Measurements from ENCODE around the gene GPR3.

GPR3 gene

GRCh38 chr1:27392096-27392777 is at the start of gene GPR3:
TSS of gene GPR3 (plus strand) at chr1:27392622. CDS start at chr1:27393799, 1,177 bp downstream.
- peak; percentile 89 for DNase-seq

- peak; percentile 75 for DNase-seq
Measured at GRCh38 chr1:27342778-27343638, 49.4 kb upstream of the GPR3 start.

GRCh38 chr1:27343639-27344025 is 48.8 kb upstream of the GPR3 start:
- DNase-seq: no peak

GRCh38 chr1:27345272-27345671 is 47.1 kb upstream of the GPR3 start:
- DNase-seq: no peak

GRCh38 chr1:27346357-27346756 is 46.1 kb upstream of the GPR3 start:
- no peak for DNase-seq

GRCh38 chr1:27346991-27347624 is 45.3 kb upstream of the GPR3 start:
- no peak for DNase-seq

GRCh38 chr1:27348861-27349783 is 43.3 kb upstream of the GPR3 start:
- peak; percentile 78 for DNase-seq

GRCh38 chr1:27349784-27350662 is 42.4 kb upstream of the GPR3 start:
- DNase-seq: peak; percentile 78

GRCh38 chr1:27350663-27351540 is 41.5 kb upstream of the GPR3 start:
- no peak for DNase-seq

GRCh38 chr1:27351541-27352107 is 40.8 kb upstream of the GPR3 start:
- no peak for DNase-seq

- no peak for DNase-seq
Measured at GRCh38 chr1:27353166-27353565, 39.3 kb upstream of the GPR3 start.

GRCh38 chr1:27353629-27354028 is 38.8 kb upstream of the GPR3 start:
- DNase-seq: no peak

- DNase-seq: no peak
Measured at GRCh38 chr1:27355683-27356082, 36.7 kb upstream of the GPR3 start.

GRCh38 chr1:27356277-27356618 is 36.2 kb upstream of the GPR3 start:
- no peak for DNase-seq

GRCh38 chr1:27356619-27357280 is 35.7 kb upstream of the GPR3 start:
- no peak for DNase-seq

- DNase-seq: peak; percentile 46
Measured at GRCh38 chr1:27357281-27358037, 35.0 kb upstream of the GPR3 start.

GRCh38 chr1:27358038-27358927 is 34.1 kb upstream of the GPR3 start:
- DNase-seq: no peak

- no peak for DNase-seq
Measured at GRCh38 chr1:27358928-27359313, 33.5 kb upstream of the GPR3 start.

Data from NCI-H1105 (cell line).